Esophagus (tissue), 2 donors: ENCODE measurements around the gene FIGN. TPM values are rescaled to one million over a fixed set of nuclear protein-coding genes. Genes with fewer than 3 reads are reported as not detected.

ENCODE experiments used
- H3K27ac ChIP-seq, 2 donors: one replicate each; pipeline ENCODE4 v1.5.1; 2013; ENCODE audit warnings: low read depth in 2 of 2, mild to moderate bottlenecking in 2 of 2, inconsistent platforms in 1 of 2, low read length in 1 of 2, moderate library complexity in 1 of 2
- H3K27me3 ChIP-seq, 2 donors: one replicate each; pipeline ENCODE4 v1.6.1; 2013; ENCODE audit warnings: low read length in 2 of 2, control low read depth in 1 of 2, mild to moderate bottlenecking in 1 of 2; ENCODE audit not compliant: insufficient read depth in 2 of 2, control insufficient read depth in 1 of 2
- H3K36me3 ChIP-seq, 2 donors: one replicate each; pipeline ENCODE4 v1.6.1; 2013; ENCODE audit warnings: low read length in 1 of 2; ENCODE audit not compliant: control insufficient read depth in 2 of 2, insufficient read depth in 2 of 2
- H3K4me1 ChIP-seq, 2 donors: one replicate each; pipeline ENCODE4 v1.6.1; 2013; ENCODE audit warnings: low read length in 1 of 2; ENCODE audit not compliant: control insufficient read depth in 2 of 2, insufficient read depth in 2 of 2
- H3K4me3 ChIP-seq, 2 donors: one replicate each; pipeline ENCODE4 v1.5.1; 2013; ENCODE audit warnings: low read length in 2 of 2, mild to moderate bottlenecking in 2 of 2, low read depth in 1 of 2, moderate library complexity in 1 of 2
- H3K9me3 ChIP-seq, 2 donors: one replicate each; pipeline ENCODE4 v1.6.1; 2013; ENCODE audit warnings: mild to moderate bottlenecking in 2 of 2, low read depth in 1 of 2, low read length in 1 of 2, moderate library complexity in 1 of 2; ENCODE audit not compliant: control insufficient read depth in 2 of 2, insufficient read depth in 1 of 2
- WGBS, 2 donors: extraction: QIAGEN DNeasy Blood & Tissue Kit; methylation state at CpG; one replicate each; pipeline ENCODE4 v1.1.7; 2013; 5-methylcytosine and 5-hydroxymethylcytosine counted together
- polyA plus RNA-seq, 2 donors: library from polyadenylated mRNA; stranded (reverse); fragments of 200-250 nt; gene quantifications; one replicate each; pipeline ENCODE4 v1.2.3, GENCODE V29; 2013
- donor health status: healthy with polysubstance abuse.
- donor health status: Bipolar disorder and iron deficiency.

The FIGN gene
- polyA plus RNA-seq, 2 donors, result 0.21 to 0.49 TPM

DNA sequence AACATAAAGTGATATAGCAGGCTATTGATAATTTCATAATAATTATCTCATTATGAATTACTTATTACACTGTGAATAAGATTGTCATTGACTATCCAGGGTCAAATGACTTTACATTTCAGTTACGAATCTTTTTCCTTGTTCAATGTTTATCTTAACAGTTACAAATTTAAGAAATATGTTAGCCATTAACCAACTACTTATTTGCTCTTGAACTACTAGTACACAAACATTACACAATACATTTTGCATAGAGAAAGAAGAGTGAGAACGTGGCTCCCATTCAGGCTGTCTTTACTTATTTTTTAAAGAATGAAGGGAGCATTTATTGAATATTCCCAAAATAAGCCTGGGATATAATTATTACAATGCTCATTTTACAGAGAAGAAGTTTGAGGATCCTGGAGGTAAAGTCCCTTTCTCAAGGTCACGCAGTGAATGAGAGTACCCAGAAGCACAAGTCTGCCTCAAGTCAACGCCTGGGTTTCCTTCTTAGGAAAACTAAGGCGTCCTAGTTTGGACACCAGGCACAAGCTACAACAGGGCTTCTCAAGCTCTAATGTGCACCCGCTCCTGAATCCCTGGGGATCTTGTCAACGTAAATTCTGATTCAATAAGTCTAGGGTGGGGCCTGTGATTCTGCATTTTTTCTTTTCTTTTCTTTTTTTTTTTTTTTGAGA is 164.2 kb downstream of the FIGN start:
- H3K4me3 ChIP-seq, result no peak overlapping the region
- 79 to 91% methylated on average over 7 of the region's 7 CpGs for WGBS, 2 donors

GRCh38 chr2:163570391-163570790 is 165.4 kb downstream of the FIGN start:
- no peak overlapping the region for H3K27ac ChIP-seq
- peaks cover 0 to 5% of the 10 kb centered on the region in 2 donors for H3K9me3 ChIP-seq
- no peaks in the 10 kb centered on the region for H3K27me3 ChIP-seq
- H3K36me3 ChIP-seq, result no peaks in the 10 kb centered on the region
- 90 to 92% methylated on average over 3 of the region's 3 CpGs for WGBS, 2 donors
- H3K4me3 ChIP-seq, result no peak overlapping the region
- H3K4me1 ChIP-seq, result no peaks in the 10 kb centered on the region

More for the DNA sequence above, 164.2 kb downstream of the FIGN start:
- peaks cover 0 to 5% of the 10 kb centered on the region in 2 donors for H3K9me3 ChIP-seq
- H3K4me1 ChIP-seq, result no peaks in the 10 kb centered on the region
- H3K27me3 ChIP-seq, result no peaks in the 10 kb centered on the region
- no peak overlapping the region for H3K27ac ChIP-seq
- H3K36me3 ChIP-seq, result no peaks in the 10 kb centered on the region

DNA sequence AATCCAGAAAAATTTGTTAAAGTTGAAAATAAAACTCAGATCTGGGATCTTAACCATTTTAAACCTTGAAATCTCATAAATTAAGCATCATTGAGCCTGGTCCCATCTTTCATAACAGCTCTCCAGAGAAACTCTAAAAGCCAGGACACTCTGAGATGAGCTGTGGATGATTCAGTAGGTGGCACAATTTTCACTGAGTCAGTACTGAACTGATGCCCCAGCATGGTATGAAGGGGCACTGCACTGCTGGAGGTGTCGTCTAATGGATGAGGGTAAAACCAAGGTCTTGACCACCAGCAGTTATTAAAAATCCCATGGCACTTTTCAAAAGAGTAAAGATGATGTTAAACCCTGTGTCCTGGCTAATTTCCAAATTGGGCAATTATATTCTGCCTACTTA is 170.6 kb downstream of the FIGN start:
- whole genome bisulfite sequencing, 2 donors, result 88% methylated on average over 1 of the region's 1 CpG

DNA sequence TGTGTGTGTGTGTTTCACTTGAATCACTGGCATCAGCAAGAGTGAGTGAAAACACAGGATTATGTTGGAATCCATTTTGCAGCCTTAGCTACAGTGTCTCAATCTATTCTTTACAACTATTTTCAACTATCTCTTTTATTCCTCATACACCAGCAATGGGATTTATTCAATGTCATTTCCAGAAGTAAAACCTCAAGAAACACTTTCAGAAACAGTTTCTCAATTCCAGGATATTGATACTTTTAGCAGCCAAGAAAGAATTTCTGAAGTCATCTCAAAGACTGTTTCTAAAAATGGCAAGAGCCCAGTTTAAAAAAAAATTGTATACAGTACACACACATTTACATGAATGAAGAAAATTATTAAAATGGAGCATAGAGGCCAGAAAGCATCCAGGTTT is 171.6 kb downstream of the FIGN start:
- no peaks in the 10 kb centered on the region for H3K4me1 ChIP-seq
- H3K36me3 ChIP-seq, result no peaks in the 10 kb centered on the region
- H3K27ac ChIP-seq, result no peak overlapping the region
- H3K27me3 ChIP-seq, result no peaks in the 10 kb centered on the region
- H3K9me3 ChIP-seq, result peaks cover 0 to 2% of the 10 kb centered on the region in 2 donors
- no peak overlapping the region for H3K4me3 ChIP-seq

More for the DNA sequence above, 170.6 kb downstream of the FIGN start:
- Histone ChIP-seq H3K27me3 (no peaks in the 10 kb centered on the region), H3K4me3 (no peak overlapping the region), H3K4me1 (no peaks in the 10 kb centered on the region), H3K36me3 (no peaks in the 10 kb centered on the region), H3K27ac (no peak overlapping the region), H3K9me3 (peaks cover 0 to 2% of the 10 kb centered on the region in 2 donors)

DNA sequence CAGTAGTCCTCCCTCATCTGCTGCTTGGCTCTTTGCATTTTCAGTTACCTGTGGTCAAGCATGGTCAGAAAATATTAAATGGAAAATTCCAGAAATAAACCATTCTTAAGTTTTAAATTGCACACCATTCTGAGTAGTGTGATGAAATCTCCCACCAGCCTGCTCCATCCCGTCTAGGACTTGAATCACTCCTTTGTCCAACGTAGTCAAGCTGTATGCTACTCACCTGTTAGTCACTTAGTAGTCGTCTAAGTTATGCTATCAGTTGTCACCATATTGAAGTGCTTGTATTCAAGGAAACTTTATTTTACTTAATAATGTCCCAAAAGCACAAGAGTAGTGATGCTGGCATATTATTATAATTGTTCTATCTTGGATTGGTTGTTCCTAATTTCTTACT is 172.5 kb downstream of the FIGN start:
- Histone ChIP-seq H3K4me3 (no peak overlapping the region), H3K27me3 (no peaks in the 10 kb centered on the region), H3K4me1 (no peaks in the 10 kb centered on the region), H3K36me3 (no peaks in the 10 kb centered on the region), H3K9me3 (peaks cover 0 to 2% of the 10 kb centered on the region in 2 donors), H3K27ac (no peak overlapping the region)
- 59 to 68% methylated on average over 3 of the region's 3 CpGs for WGBS, 2 donors

GRCh38 chr2:163558251-163559021 is 177.4 kb downstream of the FIGN start:
- Histone ChIP-seq H3K27me3 (no peaks in the 10 kb centered on the region), H3K9me3 (peaks cover 0 to 2% of the 10 kb centered on the region in 2 donors), H3K4me1 (no peaks in the 10 kb centered on the region), H3K4me3 (no peak overlapping the region), H3K36me3 (no peaks in the 10 kb centered on the region), H3K27ac (no peak overlapping the region)
- WGBS, 2 donors, result 72 to 74% methylated on average over 8 of the region's 8 CpGs

DNA sequence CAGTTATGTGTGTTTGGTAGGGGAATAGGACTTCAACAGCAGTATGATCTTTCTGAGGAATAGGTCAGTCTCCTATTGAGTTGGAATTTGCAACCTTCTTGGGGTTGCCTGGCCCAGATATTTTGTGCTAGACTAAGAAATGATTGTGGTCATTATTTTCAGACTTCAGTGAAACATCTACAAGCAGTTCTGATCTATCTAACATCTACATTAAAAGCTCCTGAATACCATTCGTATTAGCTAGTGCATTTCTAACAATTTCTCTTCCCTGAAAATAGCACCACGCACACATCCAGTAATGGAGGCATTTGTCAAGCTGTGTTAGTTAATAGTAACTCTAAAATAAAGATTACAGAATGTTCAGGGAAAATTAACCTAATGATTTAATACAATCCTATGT is 179.3 kb downstream of the FIGN start:
- Histone ChIP-seq H3K4me3 (no peak overlapping the region), H3K36me3 (no peaks in the 10 kb centered on the region), H3K4me1 (no peaks in the 10 kb centered on the region), H3K27me3 (no peaks in the 10 kb centered on the region), H3K27ac (no peak overlapping the region), H3K9me3 (no peaks in the 10 kb centered on the region)
- WGBS, 2 donors, result 69 to 73% methylated on average over 2 of the region's 2 CpGs

GRCh38 chr2:163554864-163555263 is 180.9 kb downstream of the FIGN start:
- WGBS, 2 donors, result 85 to 86% methylated on average over 3 of the region's 3 CpGs
- H3K4me1 ChIP-seq, result no peaks in the 10 kb centered on the region
- H3K36me3 ChIP-seq, result no peaks in the 10 kb centered on the region
- no peaks in the 10 kb centered on the region for H3K27me3 ChIP-seq
- no peaks in the 10 kb centered on the region for H3K9me3 ChIP-seq
- H3K4me3 ChIP-seq, result no peak overlapping the region
- H3K27ac ChIP-seq, result no peak overlapping the region

DNA sequence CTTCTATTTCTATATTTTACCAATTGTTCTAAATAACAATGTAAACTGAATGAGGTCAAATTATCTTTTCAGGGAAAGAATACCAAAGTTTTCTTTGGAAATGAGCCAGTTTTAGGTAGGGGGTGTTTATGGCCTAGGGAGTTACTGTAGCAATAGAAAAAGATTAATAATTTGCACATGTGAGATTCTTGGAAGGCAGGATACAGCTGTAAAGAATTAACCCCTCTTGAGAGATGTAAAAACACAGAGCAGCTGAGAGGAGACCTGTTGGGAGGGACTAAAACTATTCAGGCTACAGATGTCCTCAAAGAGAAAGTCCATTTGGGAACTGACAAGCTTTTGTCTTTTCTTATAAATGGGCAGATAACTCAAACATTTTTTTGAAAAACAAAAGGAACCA is 182.2 kb downstream of the FIGN start:
- no peak overlapping the region for H3K27ac ChIP-seq
- no peaks in the 10 kb centered on the region for H3K36me3 ChIP-seq
- no peaks in the 10 kb centered on the region for H3K9me3 ChIP-seq
- no peak overlapping the region for H3K4me3 ChIP-seq
- H3K4me1 ChIP-seq, result no peaks in the 10 kb centered on the region
- no peaks in the 10 kb centered on the region for H3K27me3 ChIP-seq

DNA sequence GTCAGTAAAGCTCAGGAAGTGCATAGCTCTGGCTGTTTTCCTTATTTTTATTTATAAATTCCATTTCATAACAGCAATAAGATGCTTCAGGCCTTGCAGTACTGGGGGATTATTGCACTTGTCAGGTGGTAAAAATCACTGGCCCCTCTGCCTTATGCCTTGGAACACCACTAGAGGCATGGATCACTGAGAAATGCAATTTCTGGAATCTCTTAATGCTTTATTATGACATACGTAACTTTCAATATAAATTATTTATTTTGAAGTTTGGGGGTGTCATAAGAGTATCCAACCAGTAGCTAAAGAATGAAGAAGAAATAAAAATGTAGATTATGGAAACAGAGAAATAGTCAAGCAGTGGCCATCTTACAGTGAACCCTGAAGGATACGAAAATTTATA is 183.1 kb downstream of the FIGN start:
- Histone ChIP-seq H3K4me1 (no peaks in the 10 kb centered on the region), H3K36me3 (no peaks in the 10 kb centered on the region), H3K4me3 (no peak overlapping the region), H3K27me3 (no peaks in the 10 kb centered on the region), H3K9me3 (no peaks in the 10 kb centered on the region), H3K27ac (no peak overlapping the region)
- WGBS, 2 donors, result 88 to 91% methylated on average over 2 of the region's 2 CpGs
